GM12874 (cell line): Measurements from ENCODE around the gene RLN3.

Experiments
- TF ChIP-seq, protein P1 (sequence below): IDR thresholded peaks from 2 replicates; pipeline ENCODE4 v1.5.1; 2011; ENCODE audit warnings: low read depth, mild to moderate bottlenecking, control low read depth, low read length, moderate library complexity; ENCODE audit not compliant: insufficient read depth

The RLN3 gene

DNA sequence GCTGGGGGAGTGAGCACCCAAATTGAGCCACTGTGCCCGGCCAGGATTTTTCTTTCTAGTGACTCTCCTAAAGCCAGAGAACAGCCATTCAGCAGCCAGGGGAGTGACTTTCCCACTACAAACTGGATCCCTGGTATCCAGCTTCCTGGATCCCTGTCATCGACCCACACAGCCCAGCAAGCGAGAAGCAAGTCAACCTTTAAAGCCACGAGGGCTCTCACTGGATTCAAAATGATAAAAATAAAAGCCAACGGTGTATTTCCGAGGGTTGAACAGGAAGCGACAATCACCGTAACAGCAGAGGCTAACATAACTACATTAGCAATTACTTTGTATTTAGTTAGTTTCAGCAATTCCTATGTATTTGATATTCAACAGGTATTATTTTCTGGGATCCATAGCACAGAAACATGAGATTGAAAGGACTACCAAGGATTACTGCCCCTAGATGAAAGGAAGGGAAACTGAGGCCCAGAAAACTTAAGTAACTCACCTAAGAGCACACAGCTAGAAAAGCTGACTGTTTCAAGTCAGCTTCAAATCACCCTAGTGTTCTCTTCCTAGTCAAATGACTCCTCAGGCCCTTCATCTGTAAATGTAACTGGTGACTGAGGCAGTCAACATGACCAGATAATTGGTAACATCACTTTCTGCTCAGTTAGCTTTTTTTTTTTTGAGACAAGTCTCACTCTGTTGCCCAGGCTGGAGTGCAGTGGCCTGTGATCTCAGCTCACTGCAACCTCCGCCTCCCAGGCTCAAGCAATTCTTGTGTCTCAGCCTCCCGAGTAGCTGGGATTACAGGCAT is 24.5 kb upstream of the RLN3 start:
- TF ChIP-seq, protein P1, sequence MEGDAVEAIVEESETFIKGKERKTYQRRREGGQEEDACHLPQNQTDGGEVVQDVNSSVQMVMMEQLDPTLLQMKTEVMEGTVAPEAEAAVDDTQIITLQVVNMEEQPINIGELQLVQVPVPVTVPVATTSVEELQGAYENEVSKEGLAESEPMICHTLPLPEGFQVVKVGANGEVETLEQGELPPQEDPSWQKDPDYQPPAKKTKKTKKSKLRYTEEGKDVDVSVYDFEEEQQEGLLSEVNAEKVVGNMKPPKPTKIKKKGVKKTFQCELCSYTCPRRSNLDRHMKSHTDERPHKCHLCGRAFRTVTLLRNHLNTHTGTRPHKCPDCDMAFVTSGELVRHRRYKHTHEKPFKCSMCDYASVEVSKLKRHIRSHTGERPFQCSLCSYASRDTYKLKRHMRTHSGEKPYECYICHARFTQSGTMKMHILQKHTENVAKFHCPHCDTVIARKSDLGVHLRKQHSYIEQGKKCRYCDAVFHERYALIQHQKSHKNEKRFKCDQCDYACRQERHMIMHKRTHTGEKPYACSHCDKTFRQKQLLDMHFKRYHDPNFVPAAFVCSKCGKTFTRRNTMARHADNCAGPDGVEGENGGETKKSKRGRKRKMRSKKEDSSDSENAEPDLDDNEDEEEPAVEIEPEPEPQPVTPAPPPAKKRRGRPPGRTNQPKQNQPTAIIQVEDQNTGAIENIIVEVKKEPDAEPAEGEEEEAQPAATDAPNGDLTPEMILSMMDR = no peak

DNA sequence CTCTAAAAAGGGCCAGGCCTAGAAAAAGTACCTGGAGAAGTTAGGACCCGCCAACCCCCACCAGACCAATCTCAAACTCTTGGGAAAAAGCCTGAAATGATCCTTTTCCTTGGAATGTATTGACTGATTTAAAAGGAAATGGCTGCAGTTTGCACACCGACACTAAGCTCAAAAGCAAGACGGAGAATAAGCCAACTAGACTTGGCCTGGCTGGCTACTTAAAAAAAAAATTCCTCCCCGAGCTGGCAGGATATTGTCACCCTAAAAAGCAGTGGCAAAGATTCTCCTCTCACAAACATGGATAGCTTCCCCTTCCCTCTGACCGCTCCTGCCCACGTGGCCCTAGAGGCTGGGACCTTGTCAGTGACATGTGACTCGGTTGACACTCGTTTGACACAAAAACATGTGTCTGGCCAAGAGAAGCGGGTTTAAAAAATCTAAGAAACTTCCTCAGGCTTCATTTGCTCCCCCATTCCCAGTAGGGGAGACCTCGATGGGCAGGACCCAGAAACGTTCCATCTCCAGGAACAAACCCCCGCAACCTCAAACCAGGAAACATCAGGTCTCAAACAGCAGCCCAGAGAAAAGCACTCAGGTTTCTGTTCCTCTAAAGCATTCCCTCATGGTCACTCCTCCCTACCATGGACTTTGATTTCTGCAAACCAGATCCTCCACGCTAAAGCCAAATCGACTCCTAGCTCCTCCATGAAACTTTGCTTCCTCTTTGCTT is 23.2 kb upstream of the RLN3 start:
- TF ChIP-seq, protein P1 = no peak

DNA sequence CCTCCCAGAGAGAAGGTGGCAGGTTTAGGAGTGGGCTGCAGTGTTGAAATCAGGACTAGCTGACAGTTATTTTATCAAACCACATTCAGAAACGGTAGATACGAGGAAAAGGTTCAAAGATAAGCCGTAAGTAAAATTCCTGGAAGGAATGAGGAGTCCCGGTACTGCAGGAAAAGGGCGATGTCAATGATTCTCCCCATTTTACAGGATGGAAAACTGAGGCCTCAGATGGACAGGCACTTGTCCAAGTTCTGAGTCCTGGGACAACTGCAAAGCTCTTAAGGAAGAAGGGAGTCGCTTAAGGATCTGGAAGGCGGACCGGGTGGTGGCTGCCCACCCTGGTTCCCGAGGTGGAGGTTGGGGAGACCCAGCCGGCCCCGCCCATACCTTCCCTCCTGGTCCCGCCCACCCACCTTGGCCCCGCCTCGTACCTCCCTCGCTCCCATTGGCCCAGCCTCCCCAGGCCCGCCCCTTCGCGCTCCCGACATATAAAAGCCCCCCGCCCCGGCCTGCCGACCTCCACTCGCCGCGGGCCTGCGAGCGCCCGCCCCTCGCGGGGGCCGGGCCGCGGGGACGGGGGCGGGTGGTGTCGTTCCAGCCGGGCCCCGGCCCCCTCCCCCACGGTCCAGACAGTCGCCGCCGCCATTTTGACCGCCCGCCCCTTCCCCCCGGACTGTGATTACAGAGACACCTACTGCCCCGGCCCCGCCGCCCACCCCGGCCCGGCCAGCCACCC is 22.4 kb upstream of the RLN3 start:
- TF ChIP-seq, protein P1 = no peak

DNA sequence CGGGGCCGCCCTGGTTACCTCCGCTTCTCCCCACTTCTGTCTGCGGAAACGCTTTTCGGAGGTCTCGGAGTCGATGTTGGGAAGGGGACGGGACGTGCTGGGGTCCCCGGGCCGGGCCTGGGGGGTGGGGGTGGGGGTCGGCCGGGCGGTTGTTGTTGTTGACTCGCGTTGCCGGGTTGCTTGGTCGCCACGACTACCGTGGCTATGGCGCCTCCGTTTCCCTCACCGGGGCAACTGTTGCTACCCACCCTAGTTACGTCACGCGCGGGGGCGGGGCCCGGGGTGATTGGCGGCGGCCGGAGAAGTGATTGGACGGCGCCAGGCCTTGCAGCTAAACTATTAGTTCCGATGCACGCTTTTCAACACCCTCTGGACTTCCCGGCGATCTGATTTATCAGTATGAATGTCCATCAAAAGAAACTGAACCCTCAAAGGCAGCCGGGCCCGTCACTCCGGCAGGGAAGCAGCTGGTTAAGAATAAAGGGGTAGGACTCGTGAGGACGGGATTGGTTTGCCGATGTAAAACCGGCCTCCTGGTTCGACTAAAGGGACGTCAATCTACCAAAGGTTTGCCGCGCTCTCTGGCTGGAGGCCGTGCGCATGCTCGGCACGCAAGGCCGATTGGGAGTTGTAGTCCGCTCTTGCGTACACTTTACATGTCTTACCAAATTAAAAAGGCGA is 21.7 kb upstream of the RLN3 start, which contains the start of gene RFX1:
RFX1 (minus strand) TSS at position 236 of the 681 bp plus-strand sequence. CDS start 12,477 bp downstream, outside the sequence.
- TF ChIP-seq, protein P1 = no peak

DNA sequence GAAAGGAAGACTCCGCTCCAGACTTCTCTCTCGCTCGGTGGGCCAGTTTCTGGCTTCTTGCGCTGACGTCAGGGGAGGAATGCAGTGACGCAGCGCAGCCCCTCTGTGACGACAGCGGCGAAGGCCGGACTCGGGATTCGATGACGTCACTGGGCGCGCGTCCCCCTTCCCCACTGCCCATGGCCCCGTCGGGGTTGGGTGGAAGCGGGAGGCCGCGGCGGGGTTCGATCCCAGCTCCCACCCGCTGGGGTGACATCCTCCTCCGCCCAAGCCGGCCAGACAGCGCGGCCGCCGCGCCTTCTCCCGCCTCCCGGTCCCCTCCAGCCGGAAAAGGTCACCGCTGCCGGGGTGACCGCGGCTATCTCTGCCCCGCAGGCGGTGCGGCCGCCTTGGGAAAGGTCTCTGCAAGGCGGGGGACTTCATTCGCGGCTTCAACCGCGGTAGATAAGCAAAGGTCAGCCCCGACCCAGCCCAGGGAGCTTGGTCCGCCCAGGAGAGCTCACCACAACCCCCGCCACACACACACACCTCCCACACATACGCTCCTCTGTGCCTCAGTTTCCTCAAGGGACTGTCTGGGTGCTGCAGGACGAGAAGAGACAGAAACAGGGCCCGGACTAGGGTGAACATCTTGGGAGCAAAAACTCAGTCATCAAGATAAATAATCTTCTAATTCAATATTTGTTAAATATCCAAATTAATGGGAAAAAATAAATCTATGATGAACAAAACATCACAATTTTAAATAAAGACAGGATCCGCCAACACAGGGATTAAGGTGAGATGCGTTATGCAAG is 21.0 kb upstream of the RLN3 start:
- TF ChIP-seq, protein P1 = no peak

DNA sequence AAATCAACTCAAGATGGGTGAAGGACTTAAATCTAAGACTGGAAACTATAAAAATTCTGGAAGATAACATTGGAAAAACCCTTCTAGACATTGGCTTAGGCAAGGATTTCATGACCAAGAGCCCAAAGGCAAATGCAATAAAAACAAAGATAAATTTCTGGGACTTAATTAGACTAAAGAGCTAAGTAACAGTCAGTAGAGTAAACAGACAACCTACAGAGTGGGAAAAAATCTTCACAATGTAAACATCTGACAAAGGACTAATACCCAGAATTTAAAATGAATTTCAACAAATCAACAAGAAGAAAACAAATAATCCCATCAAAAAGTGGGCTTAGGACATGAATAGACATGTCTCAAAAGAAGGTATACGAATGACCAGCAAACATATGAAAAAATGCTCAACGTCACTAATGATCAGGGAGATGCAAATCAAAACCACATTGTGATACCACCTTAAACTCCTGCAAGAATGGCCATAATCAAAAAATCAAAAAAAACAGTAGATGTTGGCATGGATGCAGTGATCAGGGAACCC is 15.5 kb upstream of the RLN3 start:
- TF ChIP-seq, protein P1 = no peak
